ENCODE results near the gene AKR1B1. TPM values are rescaled to one million over a fixed set of nuclear protein-coding genes. Genes with fewer than 3 reads are reported as not detected.

Gene AKR1B1
- total and polyA plus RNA-seq, 4 donors, result 27.0 to 76.0 (median 46.4) TPM

GRCh38 chr7:134476044-134476443 lies 17.1 kb upstream of the AKR1B1 start:
- TF ChIP-seq CTCF (IDR thresholded peaks at IDR 0.05; ENCODE audit: control extremely low read depth, extremely low read depth), result no peak
- DNase-seq (no peak), ATAC-seq (ENCODE audit: insufficient read depth, low FRiP score) (no peak)
- Histone ChIP-seq H3K27me3 (ENCODE audit: control insufficient read depth in 3 of 3, insufficient read depth in 3 of 3, low read length in 2 of 3) (no peaks in the 10 kb centered on the region), H3K4me3 (no peak overlapping the region), H3K4me1 (ENCODE audit: control insufficient read depth in 5 of 5, insufficient read depth in 5 of 5, low read length in 5 of 5) (peaks cover 0 to 4% (median 0%) of the 10 kb centered on the region in 5 donors), H3K27ac (ENCODE audit: low read depth in 1 of 2, low read length in 1 of 2) (no peak overlapping the region), H3K9me3 (ENCODE audit: control insufficient read depth in 4 of 4, insufficient read depth in 3 of 4, low read length in 3 of 4) (no peaks in the 10 kb centered on the region), H3K9ac (ENCODE audit: insufficient read depth in 1 of 2, low read length in 2 of 2) (no peak overlapping the region), H3K36me3 (ENCODE audit: control insufficient read depth in 4 of 4, insufficient read depth in 4 of 4, low read length in 4 of 4) (no peaks in the 10 kb centered on the region)

GRCh38 chr7:134474828-134475227 lies 15.9 kb upstream of the AKR1B1 start:
- Histone ChIP-seq H3K9ac (ENCODE audit: insufficient read depth in 1 of 2, low read length in 2 of 2) (no peak overlapping the region), H3K27ac (ENCODE audit: low read depth in 1 of 2, low read length in 1 of 2) (no peak overlapping the region), H3K36me3 (ENCODE audit: control insufficient read depth in 4 of 4, insufficient read depth in 4 of 4, low read length in 4 of 4) (no peaks in the 10 kb centered on the region), H3K4me3 (no peak overlapping the region), H3K4me1 (ENCODE audit: control insufficient read depth in 5 of 5, insufficient read depth in 5 of 5, low read length in 5 of 5) (peaks cover 0 to 4% (median 0%) of the 10 kb centered on the region in 5 donors), H3K9me3 (ENCODE audit: control insufficient read depth in 4 of 4, insufficient read depth in 3 of 4, low read length in 3 of 4) (no peaks in the 10 kb centered on the region), H3K27me3 (ENCODE audit: control insufficient read depth in 3 of 3, insufficient read depth in 3 of 3, low read length in 2 of 3) (no peaks in the 10 kb centered on the region)
- ATAC-seq (ENCODE audit: insufficient read depth, low FRiP score) (peak; percentile 28), DNase-seq (no peak)
- WGBS, 2 donors, result 45 to 60% methylated on average over 1 of the region's 1 CpG
- TF ChIP-seq CTCF (IDR thresholded peaks at IDR 0.05; ENCODE audit: control extremely low read depth, extremely low read depth), result no peak

- H3K27ac ChIP-seq (ENCODE audit: low read depth in 1 of 2, low read length in 1 of 2), result no peak overlapping the region
- WGBS, 2 donors, result 64 to 77% methylated on average over 6 of the region's 6 CpGs
- no peak overlapping the region for H3K9ac ChIP-seq (ENCODE audit: insufficient read depth in 1 of 2, low read length in 2 of 2)
- H3K36me3 ChIP-seq (ENCODE audit: control insufficient read depth in 4 of 4, insufficient read depth in 4 of 4, low read length in 4 of 4), result no peaks in the 10 kb centered on the region
- DNase-seq (no peak), ATAC-seq (ENCODE audit: insufficient read depth, low FRiP score) (no peak)
- H3K9me3 ChIP-seq (ENCODE audit: control insufficient read depth in 4 of 4, insufficient read depth in 3 of 4, low read length in 3 of 4), result no peaks in the 10 kb centered on the region
- H3K4me3 ChIP-seq, result no peak overlapping the region
- no peak for TF ChIP-seq CTCF (IDR thresholded peaks at IDR 0.05; ENCODE audit: control extremely low read depth, extremely low read depth)
- no peaks in the 10 kb centered on the region for H3K27me3 ChIP-seq (ENCODE audit: control insufficient read depth in 3 of 3, insufficient read depth in 3 of 3, low read length in 2 of 3)
- peaks cover 0 to 4% (median 0%) of the 10 kb centered on the region in 5 donors for H3K4me1 ChIP-seq (ENCODE audit: control insufficient read depth in 5 of 5, insufficient read depth in 5 of 5, low read length in 5 of 5)
Observed at GRCh38 chr7:134473861-134474291, 15.0 kb upstream of the AKR1B1 start.

- WGBS, 2 donors, result 64 to 78% methylated on average over 2 of the region's 2 CpGs
- no peak for ATAC-seq (ENCODE audit: insufficient read depth, low FRiP score)
- H3K4me1 ChIP-seq (ENCODE audit: control insufficient read depth in 5 of 5, insufficient read depth in 5 of 5, low read length in 5 of 5), result no peaks in the 10 kb centered on the region
- H3K36me3 ChIP-seq (ENCODE audit: control insufficient read depth in 4 of 4, insufficient read depth in 4 of 4, low read length in 4 of 4), result no peaks in the 10 kb centered on the region
- H3K27me3 ChIP-seq (ENCODE audit: control insufficient read depth in 3 of 3, insufficient read depth in 3 of 3, low read length in 2 of 3), result no peaks in the 10 kb centered on the region
- H3K9me3 ChIP-seq (ENCODE audit: control insufficient read depth in 4 of 4, insufficient read depth in 3 of 4, low read length in 3 of 4), result no peaks in the 10 kb centered on the region
- TF ChIP-seq CTCF (IDR thresholded peaks at IDR 0.05; ENCODE audit: control extremely low read depth, extremely low read depth), result no peak
- DNase-seq, result no peak
- H3K4me3 ChIP-seq, result no peak overlapping the region
- no peak overlapping the region for H3K27ac ChIP-seq (ENCODE audit: low read depth in 1 of 2, low read length in 1 of 2)
- no peak overlapping the region for H3K9ac ChIP-seq (ENCODE audit: insufficient read depth in 1 of 2, low read length in 2 of 2)
Observed at GRCh38 chr7:134472572-134473244, 13.8 kb upstream of the AKR1B1 start.

All from lung (tissue), 12 donors.